Measurements from ENCODE around the gene RAB42.
"Not testable (repeated sequence)": the region's sequence is repeated elsewhere in the genome, so short reads cannot be mapped to it uniquely, and the experiment has no call there.

The RAB42 gene

DNA sequence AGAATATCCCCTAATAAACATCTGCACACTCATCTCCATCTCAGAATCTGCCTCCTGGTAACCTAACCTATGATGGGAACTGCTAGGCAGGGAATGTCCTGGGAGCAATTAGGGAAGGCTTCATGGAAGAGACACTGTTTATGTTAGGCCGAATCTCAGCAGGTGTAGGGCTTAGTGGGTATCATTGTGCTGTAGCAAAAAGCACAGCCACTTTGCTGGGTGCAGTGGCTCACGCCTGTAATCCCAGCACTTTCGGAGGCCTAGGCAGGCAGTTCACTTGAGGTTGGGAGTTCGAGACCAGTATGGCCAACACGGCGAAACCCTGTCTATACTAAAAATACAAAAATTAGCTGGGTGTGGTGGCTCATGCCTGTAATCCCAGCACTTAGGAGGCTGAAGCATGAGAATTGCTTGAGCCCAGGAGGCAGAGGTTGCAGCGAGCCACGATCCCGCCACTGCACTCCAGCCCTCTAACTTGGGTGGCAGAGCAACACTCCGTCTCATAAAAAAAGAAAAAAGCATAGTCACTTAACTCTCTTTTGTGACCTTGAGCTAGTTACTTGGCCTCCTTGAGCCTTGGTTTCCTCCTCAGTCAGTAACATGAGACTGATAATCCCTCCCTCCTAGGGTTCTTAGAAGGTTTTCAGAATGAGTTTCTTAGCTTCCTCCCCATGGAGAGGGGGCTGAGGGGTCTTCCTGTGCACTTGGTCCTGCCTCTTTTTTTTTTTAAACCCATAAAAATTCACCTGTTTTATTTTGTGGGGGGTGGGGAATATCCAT is 3.5 kb downstream of the RAB42 start:
- TF ChIP-seq, protein P1, sequence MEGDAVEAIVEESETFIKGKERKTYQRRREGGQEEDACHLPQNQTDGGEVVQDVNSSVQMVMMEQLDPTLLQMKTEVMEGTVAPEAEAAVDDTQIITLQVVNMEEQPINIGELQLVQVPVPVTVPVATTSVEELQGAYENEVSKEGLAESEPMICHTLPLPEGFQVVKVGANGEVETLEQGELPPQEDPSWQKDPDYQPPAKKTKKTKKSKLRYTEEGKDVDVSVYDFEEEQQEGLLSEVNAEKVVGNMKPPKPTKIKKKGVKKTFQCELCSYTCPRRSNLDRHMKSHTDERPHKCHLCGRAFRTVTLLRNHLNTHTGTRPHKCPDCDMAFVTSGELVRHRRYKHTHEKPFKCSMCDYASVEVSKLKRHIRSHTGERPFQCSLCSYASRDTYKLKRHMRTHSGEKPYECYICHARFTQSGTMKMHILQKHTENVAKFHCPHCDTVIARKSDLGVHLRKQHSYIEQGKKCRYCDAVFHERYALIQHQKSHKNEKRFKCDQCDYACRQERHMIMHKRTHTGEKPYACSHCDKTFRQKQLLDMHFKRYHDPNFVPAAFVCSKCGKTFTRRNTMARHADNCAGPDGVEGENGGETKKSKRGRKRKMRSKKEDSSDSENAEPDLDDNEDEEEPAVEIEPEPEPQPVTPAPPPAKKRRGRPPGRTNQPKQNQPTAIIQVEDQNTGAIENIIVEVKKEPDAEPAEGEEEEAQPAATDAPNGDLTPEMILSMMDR (conservative IDR thresholded peaks at IDR 0.05): no peak
- H3K27ac ChIP-seq: no peak overlapping the region

DNA sequence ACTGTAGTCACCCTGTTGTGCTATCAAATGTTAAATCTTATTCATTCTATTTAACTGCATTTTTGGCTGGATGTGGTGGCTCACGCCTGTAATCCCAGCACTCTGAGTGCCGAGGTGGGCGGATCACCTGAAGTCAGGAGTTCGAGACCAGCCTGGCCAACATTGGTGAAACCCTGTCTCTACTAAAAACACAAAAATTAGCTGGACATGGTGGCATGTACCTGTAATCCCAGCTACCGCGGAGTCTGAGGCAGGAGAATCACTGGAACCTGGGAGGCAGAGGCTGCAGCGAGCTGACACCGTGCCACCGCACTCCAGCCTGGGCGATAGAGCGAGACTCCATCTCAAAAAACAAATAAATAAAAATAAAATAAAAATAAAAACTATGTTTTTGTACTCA is 4.2 kb downstream of the RAB42 start:
- H3K27ac ChIP-seq: not testable (repeated sequence)

DNA sequence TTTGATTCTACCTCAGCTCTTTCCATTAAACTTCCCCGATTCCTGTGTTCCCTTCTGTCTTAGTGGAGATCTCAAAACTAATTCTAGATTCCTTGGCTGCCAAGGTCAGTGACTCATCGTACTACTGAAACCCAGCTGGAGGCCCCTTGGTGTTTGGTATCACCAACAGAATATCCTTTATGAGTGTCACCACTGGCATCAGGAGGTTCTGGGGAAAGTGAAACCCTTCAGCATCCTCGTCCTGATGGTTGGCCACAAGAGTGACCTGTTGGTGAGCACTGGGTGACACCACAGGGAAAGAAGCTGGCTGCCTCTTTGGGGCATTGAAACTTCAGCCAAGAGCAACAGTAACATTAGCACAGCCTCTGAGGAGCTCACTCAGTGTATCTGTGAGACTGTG is 9.6 kb downstream of the RAB42 start:
- no peak overlapping the region for H3K27ac ChIP-seq
- TF ChIP-seq, protein P1 (conservative IDR thresholded peaks at IDR 0.05): no peak

DNA sequence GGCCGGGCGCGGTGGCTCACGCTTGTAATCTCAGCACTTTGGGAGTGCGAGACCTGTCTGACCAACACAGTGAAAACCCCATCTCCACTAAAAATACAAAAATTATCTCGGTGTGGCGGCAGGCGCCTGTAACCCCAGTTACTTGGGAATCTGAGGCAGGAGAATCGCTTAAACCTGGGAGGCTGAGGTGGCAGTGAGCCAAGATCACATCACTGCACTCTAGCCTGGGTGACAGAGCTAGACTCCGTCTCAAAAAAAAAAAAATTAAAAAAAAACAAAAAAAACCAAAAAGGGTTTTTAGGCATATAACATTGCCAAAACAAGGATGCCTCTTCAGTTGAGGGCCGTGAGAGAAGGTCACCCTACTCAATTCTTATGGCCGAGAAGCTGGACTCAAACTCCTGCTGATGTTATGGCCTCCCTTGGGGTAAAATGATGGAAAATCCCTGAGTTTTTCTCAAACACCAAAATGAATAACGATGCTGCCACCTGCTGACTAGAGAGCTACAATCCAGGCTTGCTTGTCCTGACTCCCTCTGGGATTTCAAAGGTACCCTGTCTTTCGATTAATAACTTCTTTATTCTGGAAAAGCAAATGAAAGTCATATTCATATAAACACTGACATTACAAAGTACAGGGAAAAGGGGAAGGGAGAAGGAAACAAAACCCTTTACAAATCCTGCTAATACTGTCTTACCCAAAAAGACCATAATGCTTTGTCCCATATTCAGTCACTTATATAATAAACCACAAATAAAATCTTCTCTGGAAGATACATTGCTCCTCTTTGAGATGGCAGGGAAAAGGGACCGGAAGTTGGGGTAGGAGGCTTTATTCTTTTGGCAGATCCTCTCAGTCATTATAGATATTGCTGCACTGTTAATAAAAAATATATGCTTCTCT is 10.7 kb downstream of the RAB42 start:
- H3K27ac ChIP-seq: no peak overlapping the region
- TF ChIP-seq, protein P1 (conservative IDR thresholded peaks at IDR 0.05): peak; percentile 78

DNA sequence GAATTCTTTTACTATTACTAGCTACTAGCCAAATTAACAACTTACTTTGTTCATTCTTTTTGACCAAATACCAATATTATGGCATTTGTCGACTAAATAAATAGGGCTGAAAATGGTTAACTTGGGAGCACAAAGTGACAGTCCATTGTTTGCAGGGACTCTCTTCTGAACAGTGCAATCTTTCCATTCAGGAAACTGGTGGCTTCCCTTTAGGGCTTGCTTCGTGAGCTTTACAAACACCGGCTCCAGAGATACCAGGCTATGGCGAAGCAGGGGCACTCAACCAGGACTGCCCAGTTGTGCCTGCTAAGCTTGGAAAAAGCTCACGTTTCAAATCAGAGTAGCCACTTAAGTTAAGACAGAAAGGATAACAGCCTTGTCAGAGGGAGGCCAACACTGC is 12.3 kb downstream of the RAB42 start:
- TF ChIP-seq, protein P1 (conservative IDR thresholded peaks at IDR 0.05): no peak
- H3K27ac ChIP-seq: no peak overlapping the region

DNA sequence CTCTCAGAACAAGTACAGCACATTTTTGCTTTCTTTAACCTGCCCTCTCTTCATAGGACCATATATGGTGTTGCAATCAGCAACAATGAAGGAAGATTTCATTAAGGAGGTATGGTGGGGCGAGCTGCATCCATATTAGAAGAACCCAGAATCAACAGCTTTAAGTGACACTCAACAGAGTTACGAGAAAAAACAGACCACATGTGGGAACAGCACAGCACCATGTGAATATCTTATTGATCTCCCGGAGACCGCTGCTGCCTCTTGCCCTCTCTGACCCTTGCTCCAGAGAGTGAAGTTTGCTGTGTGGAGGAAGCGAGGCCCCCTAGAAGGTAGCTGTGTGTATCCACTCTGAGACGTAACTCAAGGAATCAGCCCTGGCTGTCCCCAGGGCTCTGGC is 12.9 kb downstream of the RAB42 start:
- TF ChIP-seq, protein P1 (conservative IDR thresholded peaks at IDR 0.05): no peak
- H3K27ac ChIP-seq: no peak overlapping the region

DNA sequence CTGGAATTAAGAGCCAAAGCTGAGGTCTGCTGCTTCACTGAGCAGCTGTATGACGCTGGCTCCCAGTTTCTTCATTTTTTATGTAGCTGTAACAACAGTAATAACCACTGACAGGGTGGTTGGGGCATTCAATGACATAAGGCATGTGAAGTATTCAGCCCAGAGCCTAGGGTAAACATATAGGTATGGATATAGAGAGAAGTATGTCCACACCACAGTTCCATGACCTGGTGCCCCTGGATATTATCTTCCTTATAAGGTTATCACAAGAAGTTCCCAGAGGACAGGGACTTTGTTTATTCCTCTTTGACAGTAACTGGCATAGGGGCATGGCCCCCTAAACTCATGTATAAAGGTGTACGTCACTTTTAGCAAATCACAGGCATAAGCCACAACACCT is 14.7 kb downstream of the RAB42 start:
- H3K27ac ChIP-seq: no peak overlapping the region
- TF ChIP-seq, protein P1 (conservative IDR thresholded peaks at IDR 0.05): no peak

Data from VCaP (cell line).